Karpas-422 (cell line): ENCODE results near the gene NCAM2. TPM values are rescaled to one million over a fixed set of nuclear protein-coding genes. Genes with fewer than 3 reads are reported as not detected.

Experiments
- DNase-seq: peaks from one replicate; pipeline ENCODE4 v3.0.0-alpha.2; 2015
- H2AFZ ChIP-seq: fragments of 200-600 bp; sonication (generic); 2 replicates; pipeline ENCODE4 v1.6.1; 2014; ENCODE audit warnings: antibody characterized with exemption, low read length, mixed read lengths
- H3K27ac ChIP-seq: fragments of 200-600 bp; sonication (generic); 2 replicates; pipeline ENCODE4 v1.5.1; 2014; ENCODE audit warnings: mild to moderate bottlenecking, low read length, moderate library complexity
- H3K27me3 ChIP-seq: fragments of 200-600 bp; sonication (generic); 2 replicates; pipeline ENCODE4 v1.6.1; 2014; ENCODE audit warnings: low read length, mixed read lengths
- H3K36me3 ChIP-seq: fragments of 200-600 bp; sonication (generic); 2 replicates; pipeline ENCODE4 v1.6.1; 2014; ENCODE audit warnings: low read length, mixed read lengths; ENCODE audit not compliant: insufficient read depth
- H3K4me1 ChIP-seq: fragments of 200-600 bp; sonication (generic); 2 replicates; pipeline ENCODE4 v1.6.1; 2014; ENCODE audit warnings: mild to moderate bottlenecking, low read length, mixed read lengths
- H3K4me2 ChIP-seq: fragments of 200-600 bp; sonication (generic); 2 replicates; pipeline ENCODE4 v1.6.1; 2014; ENCODE audit warnings: low read length, low read depth, mild to moderate bottlenecking; ENCODE audit not compliant: poor library complexity, severe bottlenecking
- H3K4me3 ChIP-seq: fragments of 200-600 bp; sonication (generic); 2 replicates; pipeline ENCODE4 v1.5.1; 2014; ENCODE audit warnings: mild to moderate bottlenecking, antibody characterized with exemption, low read length, mixed read lengths
- H3K79me2 ChIP-seq: fragments of 200-600 bp; sonication (generic); 2 replicates; pipeline ENCODE4 v1.6.1; 2014; ENCODE audit warnings: mild to moderate bottlenecking, low read length, mixed read lengths
- H3K9ac ChIP-seq: fragments of 200-600 bp; sonication (generic); 2 replicates; pipeline ENCODE4 v1.6.0; 2014; ENCODE audit warnings: low read length
- H3K9me2 ChIP-seq: fragments of 200-600 bp; sonication (generic), shearing (Covaris generic); replicated peaks from 2 replicates; pipeline ENCODE4 v1.6.0; 2014; ENCODE audit warnings: mild to moderate bottlenecking, low read length, moderate library complexity; ENCODE audit not compliant: insufficient read depth
- H3K9me3 ChIP-seq: fragments of 300-700, 200-600 bp; sonication (generic); 2 replicates; pipeline ENCODE4 v1.6.1; 2014; ENCODE audit warnings: low read length, mixed read lengths
- H4K20me1 ChIP-seq: fragments of 200-600 bp; sonication (generic); 2 replicates; pipeline ENCODE4 v1.6.1; 2014; ENCODE audit warnings: mild to moderate bottlenecking, antibody characterized with exemption, low read length, low read depth; ENCODE audit not compliant: insufficient read depth
- total RNA-seq: library from RNA; depleted of rRNA; stranded (reverse); fragments of >200 nt; shearing (Covaris generic); gene quantifications from 2 replicates; pipeline ENCODE4 v1.2.3, GENCODE V29; 2014; ENCODE audit warnings: low replicate concordance

The NCAM2 gene
- total RNA-seq, 1 experiment from 2014 or later: not detected

GRCh38 chr21:21481239-21481638, 483.0 kb downstream of the NCAM2 start:
- Histone ChIP-seq H3K27me3 (no peaks in the 10 kb centered on the region), H3K9ac (no peak overlapping the region), H3K27ac (no peak overlapping the region), H3K9me3 (peaks cover 35% of the 10 kb centered on the region), H3K4me2 (no peak overlapping the region), H3K79me2 (no peaks in the 10 kb centered on the region), H4K20me1 (no peaks in the 10 kb centered on the region), H3K9me2 (no peaks in the 10 kb centered on the region), H3K4me3 (no peak overlapping the region), H2AFZ (no peak overlapping the region), H3K36me3 (no peaks in the 10 kb centered on the region), H3K4me1 (no peaks in the 10 kb centered on the region)
- no peak for DNase-seq

GRCh38 chr21:21508859-21509258, 510.6 kb downstream of the NCAM2 start:
- H3K27me3 ChIP-seq: no peaks in the 10 kb centered on the region
- H3K9me2 ChIP-seq: no peaks in the 10 kb centered on the region
- H3K4me1 ChIP-seq: no peaks in the 10 kb centered on the region
- H3K9ac ChIP-seq: no peak overlapping the region
- no peaks in the 10 kb centered on the region for H3K36me3 ChIP-seq
- no peak for DNase-seq
- no peak overlapping the region for H3K27ac ChIP-seq
- H3K4me2 ChIP-seq: no peak overlapping the region
- H3K79me2 ChIP-seq: no peaks in the 10 kb centered on the region
- H3K4me3 ChIP-seq: no peak overlapping the region
- no peaks in the 10 kb centered on the region for H4K20me1 ChIP-seq
- H2AFZ ChIP-seq: no peak overlapping the region
- H3K9me3 ChIP-seq: peaks cover 29% of the 10 kb centered on the region

GRCh38 chr21:21530680-21531079, 532.5 kb downstream of the NCAM2 start:
- Histone ChIP-seq H3K9ac (no peak overlapping the region), H2AFZ (no peak overlapping the region), H3K27me3 (no peaks in the 10 kb centered on the region), H3K36me3 (no peaks in the 10 kb centered on the region), H3K4me1 (no peaks in the 10 kb centered on the region), H3K27ac (no peak overlapping the region), H3K4me2 (no peak overlapping the region), H3K4me3 (no peak overlapping the region), H3K79me2 (no peaks in the 10 kb centered on the region), H3K9me2 (no peaks in the 10 kb centered on the region), H4K20me1 (no peaks in the 10 kb centered on the region), H3K9me3 (peaks cover 8% of the 10 kb centered on the region)
- DNase-seq: no peak

GRCh38 chr21:21547368-21547953, 549.3 kb downstream of the NCAM2 start:
- no peak overlapping the region for H2AFZ ChIP-seq
- DNase-seq: no peak
- H3K9ac ChIP-seq: no peak overlapping the region

GRCh38 chr21:21559285-21560045, 561.3 kb downstream of the NCAM2 start:
- Histone ChIP-seq H3K4me1 (no peaks in the 10 kb centered on the region), H3K27ac (no peak overlapping the region), H3K9me3 (peaks cover 47% of the 10 kb centered on the region), H2AFZ (no peak overlapping the region), H3K36me3 (no peaks in the 10 kb centered on the region), H3K4me2 (no peak overlapping the region), H3K4me3 (no peak overlapping the region), H3K79me2 (no peaks in the 10 kb centered on the region), H4K20me1 (no peaks in the 10 kb centered on the region), H3K27me3 (no peaks in the 10 kb centered on the region), H3K9me2 (no peaks in the 10 kb centered on the region), H3K9ac (no peak overlapping the region)
- no peak for DNase-seq

More at GRCh38 chr21:21547368-21547953, 549.3 kb downstream of the NCAM2 start:
- Histone ChIP-seq H3K4me2 (no peak overlapping the region), H3K9me3 (peaks cover 52% of the 10 kb centered on the region), H3K4me3 (no peak overlapping the region), H3K36me3 (no peaks in the 10 kb centered on the region), H3K27me3 (no peaks in the 10 kb centered on the region), H3K4me1 (no peaks in the 10 kb centered on the region), H3K79me2 (no peaks in the 10 kb centered on the region), H3K9me2 (no peaks in the 10 kb centered on the region; the same call in 1 of the 2 replicates), H4K20me1 (no peaks in the 10 kb centered on the region), H3K27ac (no peak overlapping the region)
